HepG2 (cell line): ENCODE data around the gene EDN2. TPM values are rescaled to one million over a fixed set of nuclear protein-coding genes. Genes with fewer than 3 reads are reported as not detected.

ENCODE experiments used
- ATAC-seq: fragments of 200-7000 bp; cut with Tn5 transposase; 3 replicates; pipeline ENCODE4 v1.9.1; 2020; ENCODE audit warnings: mild to moderate bottlenecking, moderate library complexity
- BruUV-seq: library from RNA; stranded (reverse); fragments of 400-500 nt; replicated peaks from 2 replicates; lab custom pipeline; 2021; lab: Mats Ljungman, UMichigan
- CTCF ChIA-PET: fragments of 300-600 bp; formaldehyde crosslinking; extraction: SDS; loops from one replicate; lab custom pipeline; 2021; ENCODE audit warnings: low total read pairs, inconsistent platforms, low intra/inter-chr PET ratio; lab: Yijun Ruan, JAX
- POLR2A ChIA-PET: fragments of 350-600 bp; sonication (Branson Sonifier 250); formaldehyde crosslinking; loops from one replicate; lab custom pipeline; 2020; ENCODE audit warnings: antibody characterized with exemption, inconsistent platforms; lab: Yijun Ruan, JAX
- DNase-seq: peaks from one replicate; pipeline ENCODE4 v3.0.0-alpha.2; 2015; ENCODE audit warnings: low spot score
- FAIRE-seq: peaks from 3 replicates; lab custom pipeline; 2011; peaks lifted over from hg19 to GRCh38; lab: Jason Lieb, UNC
- H2AFZ ChIP-seq: one replicate; pipeline ENCODE4 v1.6.1; 2011; ENCODE audit warnings: low read length, inconsistent platforms
- H3K27ac ChIP-seq: fragments of 300-600 bp; 3 replicates; pipeline ENCODE4 v1.8.0; 2011; ENCODE audit warnings: mixed run types, mild to moderate bottlenecking, mixed read lengths, low read length, inconsistent platforms; ENCODE audit not compliant: insufficient read depth; ENCODE audit errors: extremely low read length
- H3K27me3 ChIP-seq, 2 experiments: fragments of 200-600 bp in 1 of 2; 2 replicates in 1 of 2; 3 replicates in 1 of 2; pipeline versions ENCODE4 v1.6.0 to v1.8.0; 2011; ENCODE audit warnings: low read length in 2 of 2, mild to moderate bottlenecking in 2 of 2, moderate library complexity in 2 of 2, inconsistent platforms in 1 of 2; ENCODE audit not compliant: insufficient read depth in 2 of 2, control insufficient read depth in 1 of 2
- H3K36me3 ChIP-seq, 2 experiments: fragments of 200-600 bp in 1 of 2; replicated peaks in 1 of 2; 2 replicates in 1 of 2; 3 replicates in 1 of 2; pipeline versions ENCODE4 v1.5.1 to v1.8.0; 2011; ENCODE audit warnings: low read length in 2 of 2, inconsistent platforms in 1 of 2; ENCODE audit not compliant: insufficient read depth in 2 of 2, control insufficient read depth in 1 of 2
- H3K4me1 ChIP-seq: 2 replicates; pipeline ENCODE4 v1.5.1; 2012; ENCODE audit warnings: low read length, inconsistent platforms; ENCODE audit not compliant: insufficient read depth
- H3K4me2 ChIP-seq: 2 replicates; pipeline ENCODE4 v1.6.0; 2011; ENCODE audit warnings: low read depth, low read length, inconsistent platforms
- H3K4me3 ChIP-seq, 3 experiments: fragments of 200-600 bp in 1 of 3; sonication (generic), shearing (Covaris generic) in 1 of 3; replicated peaks in 1 of 3; 2 replicates each; pipeline ENCODE4 v1.5.1; 2011 to 2016; ENCODE audit warnings: low read length in 3 of 3, inconsistent platforms in 2 of 3, low read depth in 2 of 3, mild to moderate bottlenecking in 2 of 3, control low read depth in 1 of 3, mixed read lengths in 1 of 3; ENCODE audit not compliant: insufficient read depth in 1 of 3
- H3K79me2 ChIP-seq: one replicate; pipeline ENCODE4 v1.6.1; 2011; ENCODE audit warnings: low read length, inconsistent platforms; ENCODE audit not compliant: insufficient read depth
- H3K9ac ChIP-seq: 2 replicates; pipeline ENCODE4 v1.6.0; 2011; ENCODE audit warnings: mild to moderate bottlenecking, low read depth, low read length, inconsistent platforms; ENCODE audit not compliant: insufficient read depth
- H3K9me3 ChIP-seq: 2 replicates; pipeline ENCODE4 v1.5.1; 2012; ENCODE audit warnings: mild to moderate bottlenecking, low read length
- H4K20me1 ChIP-seq: 2 replicates; pipeline ENCODE4 v1.6.0; 2011; ENCODE audit warnings: inconsistent platforms, mild to moderate bottlenecking, low read length, moderate library complexity; ENCODE audit not compliant: insufficient read depth
- ARNTL ChIP-seq: sonication (generic); formaldehyde crosslinking; IDR thresholded peaks from 2 replicates; pipeline ENCODE4 v1.4.0; 2020; ENCODE audit warnings: mild to moderate bottlenecking, missing genetic modification reagents
- BORCS8-MEF2B ChIP-seq: sonication (generic); formaldehyde crosslinking; IDR thresholded peaks from 2 replicates; pipeline ENCODE4 v1.8.0; 2022; ENCODE audit warnings: mild to moderate bottlenecking, missing genetic modification reagents
- FOXK2 ChIP-seq: fragments of 450-650 bp; IDR thresholded peaks from 2 replicates; pipeline ENCODE4 v1.6.1; 2016
- ISL2 ChIP-seq: sonication (generic); formaldehyde crosslinking; IDR thresholded peaks from 2 replicates; pipeline ENCODE4 v1.5.0; 2020; ENCODE audit warnings: missing genetic modification reagents
- JARID2 ChIP-seq: sonication (generic); formaldehyde crosslinking; IDR thresholded peaks from 2 replicates; pipeline ENCODE4 v1.8.1; 2023; ENCODE audit warnings: missing genetic modification reagents, inconsistent platforms; ENCODE audit not compliant: insufficient replicate concordance
- PAF1 ChIP-seq: IDR thresholded peaks from 2 replicates; pipeline ENCODE4 v1.6.1; 2016; ENCODE audit warnings: missing genetic modification reagents, missing compliant biosample characterization
- PRPF4 ChIP-seq: fragments of 200-400 bp; formaldehyde crosslinking; IDR thresholded peaks from 2 replicates; pipeline ENCODE4 v1.6.1; 2016; ENCODE audit warnings: low read length, low read depth; ENCODE audit not compliant: poor library complexity, severe bottlenecking
- RFXANK ChIP-seq: IDR thresholded peaks from 2 replicates; pipeline ENCODE4 v1.6.1; 2016
- SMAD3 ChIP-seq: sonication (generic); formaldehyde crosslinking; IDR thresholded peaks from 2 replicates; pipeline ENCODE4 v1.4.0; 2020; ENCODE audit warnings: missing genetic modification reagents
- TBX2 ChIP-seq: sonication (generic); formaldehyde crosslinking; IDR thresholded peaks from 2 replicates; pipeline ENCODE4 v1.5.0; 2020; ENCODE audit warnings: missing genetic modification reagents, mild to moderate bottlenecking, borderline replicate concordance
- ZBTB38 ChIP-seq: sonication (generic); formaldehyde crosslinking; IDR thresholded peaks from 2 replicates; pipeline ENCODE4 v1.5.1; 2020; ENCODE audit warnings: mild to moderate bottlenecking, missing genetic modification reagents
- ZKSCAN5 ChIP-seq: sonication (generic); formaldehyde crosslinking; IDR thresholded peaks from 2 replicates; pipeline ENCODE4 v1.5.1; 2020; ENCODE audit warnings: mild to moderate bottlenecking, missing genetic modification reagents
- ZNF7 ChIP-seq: IDR thresholded peaks from 2 replicates; pipeline ENCODE4 v1.6.1; 2016; ENCODE audit warnings: missing biosample characterization, missing genetic modification reagents
- WGBS: methylation state at CpG from one replicate; pipeline ENCODE4 v1.1.6; 2017; ENCODE audit warnings: low lambda C conversion rate; 5-methylcytosine and 5-hydroxymethylcytosine counted together
- in situ Hi-C: cut with HindIII; loops from 2 replicates; pipeline ENCODE4 v1.10.0; 2017; ENCODE audit warnings: low pct_unique_long_range_greater_than_20kb; ENCODE audit not compliant: extremely low pct_ligation_motif_present
- intact Hi-C: fragments of 100-400 bp; cut with micrococcal nuclease; formaldehyde crosslinking; loops from one replicate; pipeline ENCODE4 v1.10.0; 2022; ENCODE audit not compliant: unreplicated experiment
- polyA plus RNA-seq, 8 experiments: library from polyadenylated mRNA; depleted of rRNA in 3 of 8; stranded (reverse) in 7 of 8; unstranded in 1 of 8; fragments of >200 nt; fragmentation: Illumina TruSeq in 4 of 8; extraction: Trizol in 4 of 8; gene quantifications; 2 replicates each; pipeline versions ENCODE4 v1.2.1 to v1.2.3, GENCODE V29; 2011 to 2016; ENCODE audit warnings: low read depth in 4 of 8, missing spikeins in 1 of 8, mixed read lengths in 1 of 8; ENCODE audit not compliant: insufficient read depth in 1 of 8
- total RNA-seq, 5 experiments: library from RNA; depleted of rRNA; stranded (reverse); fragments of >200 nt; fragmentation: Illumina TruSeq; extraction: Trizol; gene quantifications; 2 replicates each; pipeline ENCODE4 v1.2.3, GENCODE V29; 2016; ENCODE audit warnings: low read depth in 1 of 5
- TF ChIP-seq, protein P1 (sequence below): IDR thresholded peaks from 2 replicates; pipeline ENCODE4 v1.6.1; 2016; ENCODE audit warnings: missing compliant biosample characterization, missing genetic modification reagents, borderline replicate concordance
- TF ChIP-seq, protein P2 (sequence below): sonication (generic); formaldehyde crosslinking; IDR thresholded peaks from 2 replicates; pipeline ENCODE4 v1.4.0; 2020; ENCODE audit warnings: missing genetic modification reagents, borderline replicate concordance
- TF ChIP-seq, protein P3 (sequence below): sonication (generic); formaldehyde crosslinking; IDR thresholded peaks from 2 replicates; pipeline ENCODE4 v1.4.0; 2020; ENCODE audit warnings: missing genetic modification reagents
- TF ChIP-seq, protein P4 (sequence below): sonication (generic); formaldehyde crosslinking; IDR thresholded peaks from 2 replicates; pipeline ENCODE4 v1.4.0; 2020; ENCODE audit warnings: missing genetic modification reagents

Gene EDN2
- total and polyA plus RNA-seq, 2 of the 13 experiments (the other 11 are each of a cell fraction or from before 2014, with no cell fraction given): not detected

DNA sequence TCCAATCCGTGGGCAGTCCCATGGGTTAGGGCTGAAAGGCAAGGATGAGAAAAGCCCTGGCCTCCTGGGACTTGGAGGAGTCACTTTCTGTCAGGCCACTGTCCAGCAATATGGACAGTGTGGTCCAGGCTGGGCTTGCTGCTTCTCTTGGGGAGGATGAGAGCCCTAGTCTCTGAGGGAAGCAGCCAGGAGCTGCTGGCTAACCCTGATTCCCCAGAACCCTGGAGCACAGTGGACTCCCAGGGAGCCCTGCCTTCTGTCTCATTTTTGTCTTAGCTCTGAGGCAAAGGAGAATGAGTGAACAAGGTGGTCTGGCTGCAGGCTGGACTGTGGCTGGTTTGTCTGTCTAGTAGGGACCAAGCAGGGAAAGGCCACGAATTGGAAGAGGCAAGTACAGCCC, 23.8 kb upstream of the EDN2 start:
- in situ Hi-C loops: no loop called here
- CTCF ChIA-PET: no interaction called here
- ATAC-seq: no peak
- no peak for TF ChIP-seq TBX2 (CRISPR knock-in tag)
- TF ChIP-seq ISL2 (CRISPR knock-in tag): no peak
- TF ChIP-seq SMAD3 (CRISPR knock-in tag): no peak
- no peak for TF ChIP-seq ZNF7
- TF ChIP-seq, protein P1, sequence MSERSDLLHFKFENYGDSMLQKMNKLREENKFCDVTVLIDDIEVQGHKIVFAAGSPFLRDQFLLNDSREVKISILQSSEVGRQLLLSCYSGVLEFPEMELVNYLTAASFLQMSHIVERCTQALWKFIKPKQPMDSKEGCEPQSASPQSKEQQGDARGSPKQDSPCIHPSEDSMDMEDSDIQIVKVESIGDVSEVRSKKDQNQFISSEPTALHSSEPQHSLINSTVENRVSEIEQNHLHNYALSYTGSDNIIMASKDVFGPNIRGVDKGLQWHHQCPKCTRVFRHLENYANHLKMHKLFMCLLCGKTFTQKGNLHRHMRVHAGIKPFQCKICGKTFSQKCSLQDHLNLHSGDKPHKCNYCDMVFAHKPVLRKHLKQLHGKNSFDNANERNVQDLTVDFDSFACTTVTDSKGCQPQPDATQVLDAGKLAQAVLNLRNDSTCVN: no peak
- no peak for TF ChIP-seq FOXK2
- no peak for TF ChIP-seq ZKSCAN5 (CRISPR knock-in tag)
- TF ChIP-seq PRPF4: no peak
- TF ChIP-seq RFXANK (CRISPR knock-in tag): no peak
- no peak for TF ChIP-seq BORCS8-MEF2B (CRISPR knock-in tag)
- TF ChIP-seq, protein P2, sequence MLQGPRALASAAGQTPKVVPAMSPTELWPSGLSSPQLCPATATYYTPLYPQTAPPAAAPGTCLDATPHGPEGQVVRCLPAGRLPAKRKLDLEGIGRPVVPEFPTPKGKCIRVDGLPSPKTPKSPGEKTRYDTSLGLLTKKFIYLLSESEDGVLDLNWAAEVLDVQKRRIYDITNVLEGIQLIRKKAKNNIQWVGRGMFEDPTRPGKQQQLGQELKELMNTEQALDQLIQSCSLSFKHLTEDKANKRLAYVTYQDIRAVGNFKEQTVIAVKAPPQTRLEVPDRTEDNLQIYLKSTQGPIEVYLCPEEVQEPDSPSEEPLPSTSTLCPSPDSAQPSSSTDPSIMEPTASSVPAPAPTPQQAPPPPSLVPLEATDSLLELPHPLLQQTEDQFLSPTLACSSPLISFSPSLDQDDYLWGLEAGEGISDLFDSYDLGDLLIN: no peak
- TF ChIP-seq ZBTB38 (CRISPR knock-in tag): no peak
- TF ChIP-seq, protein P3, sequence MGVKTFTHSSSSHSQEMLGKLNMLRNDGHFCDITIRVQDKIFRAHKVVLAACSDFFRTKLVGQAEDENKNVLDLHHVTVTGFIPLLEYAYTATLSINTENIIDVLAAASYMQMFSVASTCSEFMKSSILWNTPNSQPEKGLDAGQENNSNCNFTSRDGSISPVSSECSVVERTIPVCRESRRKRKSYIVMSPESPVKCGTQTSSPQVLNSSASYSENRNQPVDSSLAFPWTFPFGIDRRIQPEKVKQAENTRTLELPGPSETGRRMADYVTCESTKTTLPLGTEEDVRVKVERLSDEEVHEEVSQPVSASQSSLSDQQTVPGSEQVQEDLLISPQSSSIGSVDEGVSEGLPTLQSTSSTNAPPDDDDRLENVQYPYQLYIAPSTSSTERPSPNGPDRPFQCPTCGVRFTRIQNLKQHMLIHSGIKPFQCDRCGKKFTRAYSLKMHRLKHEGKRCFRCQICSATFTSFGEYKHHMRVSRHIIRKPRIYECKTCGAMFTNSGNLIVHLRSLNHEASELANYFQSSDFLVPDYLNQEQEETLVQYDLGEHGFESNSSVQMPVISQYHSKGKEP (CRISPR knock-in tag): no peak
- TF ChIP-seq ARNTL (CRISPR knock-in tag): no peak
- TF ChIP-seq PAF1 (CRISPR knock-in tag): no peak
- TF ChIP-seq JARID2 (CRISPR knock-in tag): no peak
- TF ChIP-seq, protein P4, sequence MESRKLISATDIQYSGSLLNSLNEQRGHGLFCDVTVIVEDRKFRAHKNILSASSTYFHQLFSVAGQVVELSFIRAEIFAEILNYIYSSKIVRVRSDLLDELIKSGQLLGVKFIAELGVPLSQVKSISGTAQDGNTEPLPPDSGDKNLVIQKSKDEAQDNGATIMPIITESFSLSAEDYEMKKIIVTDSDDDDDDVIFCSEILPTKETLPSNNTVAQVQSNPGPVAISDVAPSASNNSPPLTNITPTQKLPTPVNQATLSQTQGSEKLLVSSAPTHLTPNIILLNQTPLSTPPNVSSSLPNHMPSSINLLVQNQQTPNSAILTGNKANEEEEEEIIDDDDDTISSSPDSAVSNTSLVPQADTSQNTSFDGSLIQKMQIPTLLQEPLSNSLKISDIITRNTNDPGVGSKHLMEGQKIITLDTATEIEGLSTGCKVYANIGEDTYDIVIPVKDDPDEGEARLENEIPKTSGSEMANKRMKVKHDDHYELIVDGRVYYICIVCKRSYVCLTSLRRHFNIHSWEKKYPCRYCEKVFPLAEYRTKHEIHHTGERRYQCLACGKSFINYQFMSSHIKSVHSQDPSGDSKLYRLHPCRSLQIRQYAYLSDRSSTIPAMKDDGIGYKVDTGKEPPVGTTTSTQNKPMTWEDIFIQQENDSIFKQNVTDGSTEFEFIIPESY: no peak
- TF ChIP-seq, all 625 proteins: peak for 0
- FAIRE-seq (no peak), DNase-seq (no peak)
- Histone ChIP-seq H3K27me3 (peaks cover 1 to 36% of the 10 kb centered on the region in 2 experiments; a peak in 3 of 5 replicates), H2AFZ (no peak overlapping the region), H3K27ac (no peak overlapping the region), H3K9ac (no peak overlapping the region), H4K20me1 (no peaks in the 10 kb centered on the region), H3K4me2 (no peak overlapping the region), H3K36me3 (no peaks in the 10 kb centered on the region), H3K4me1 (no peaks in the 10 kb centered on the region), H3K9me3 (no peaks in the 10 kb centered on the region), H3K4me3 (no peak overlapping the region), H3K79me2 (no peaks in the 10 kb centered on the region)
- BruUV-seq: no TSS peak
- intact Hi-C loops: no loop called here
- WGBS: 0% methylated on average over 2 of the region's 2 CpGs
- POLR2A ChIA-PET: no interaction called here
